Right lung (tissue), 10 donors: ENCODE results near the gene RBL1. TPM values are rescaled to one million over a fixed set of nuclear protein-coding genes. Genes with fewer than 3 reads are reported as not detected.
A peak's percentile ranks its signal among the peaks of the same experiment; 100 is the strongest.
"Not testable (repeated sequence)": the region's sequence is repeated elsewhere in the genome, so short reads cannot be mapped to it uniquely, and the experiment has no call there.

Experiments
- DNase-seq, 2 donors: peaks; one replicate each; pipeline ENCODE4 v3.0.0-alpha.2; 2013
- long read RNA-seq, 8 donors: transcript quantifications; one replicate each; lab custom pipeline, GENCODE V29; 2026
- polyA plus RNA-seq, 5 donors: library from polyadenylated mRNA; unstranded; fragments of 120-200 nt; gene quantifications; one replicate each; pipeline versions ENCODE4 v1.2.1 to v1.2.3, GENCODE V29; 2013; ENCODE audit warnings: inconsistent platforms in 1 of 5, low replicate concordance in 1 of 5; ENCODE audit not compliant: insufficient read length in 5 of 5, insufficient read depth in 1 of 5

Gene RBL1, protein sequence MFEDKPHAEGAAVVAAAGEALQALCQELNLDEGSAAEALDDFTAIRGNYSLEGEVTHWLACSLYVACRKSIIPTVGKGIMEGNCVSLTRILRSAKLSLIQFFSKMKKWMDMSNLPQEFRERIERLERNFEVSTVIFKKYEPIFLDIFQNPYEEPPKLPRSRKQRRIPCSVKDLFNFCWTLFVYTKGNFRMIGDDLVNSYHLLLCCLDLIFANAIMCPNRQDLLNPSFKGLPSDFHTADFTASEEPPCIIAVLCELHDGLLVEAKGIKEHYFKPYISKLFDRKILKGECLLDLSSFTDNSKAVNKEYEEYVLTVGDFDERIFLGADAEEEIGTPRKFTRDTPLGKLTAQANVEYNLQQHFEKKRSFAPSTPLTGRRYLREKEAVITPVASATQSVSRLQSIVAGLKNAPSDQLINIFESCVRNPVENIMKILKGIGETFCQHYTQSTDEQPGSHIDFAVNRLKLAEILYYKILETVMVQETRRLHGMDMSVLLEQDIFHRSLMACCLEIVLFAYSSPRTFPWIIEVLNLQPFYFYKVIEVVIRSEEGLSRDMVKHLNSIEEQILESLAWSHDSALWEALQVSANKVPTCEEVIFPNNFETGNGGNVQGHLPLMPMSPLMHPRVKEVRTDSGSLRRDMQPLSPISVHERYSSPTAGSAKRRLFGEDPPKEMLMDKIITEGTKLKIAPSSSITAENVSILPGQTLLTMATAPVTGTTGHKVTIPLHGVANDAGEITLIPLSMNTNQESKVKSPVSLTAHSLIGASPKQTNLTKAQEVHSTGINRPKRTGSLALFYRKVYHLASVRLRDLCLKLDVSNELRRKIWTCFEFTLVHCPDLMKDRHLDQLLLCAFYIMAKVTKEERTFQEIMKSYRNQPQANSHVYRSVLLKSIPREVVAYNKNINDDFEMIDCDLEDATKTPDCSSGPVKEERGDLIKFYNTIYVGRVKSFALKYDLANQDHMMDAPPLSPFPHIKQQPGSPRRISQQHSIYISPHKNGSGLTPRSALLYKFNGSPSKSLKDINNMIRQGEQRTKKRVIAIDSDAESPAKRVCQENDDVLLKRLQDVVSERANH
- 10 to 100 TPM in 4 of 5 donors, 1 to 10 TPM in 1; 7.6 to 16.5 (median 12.3) TPM for polyA plus RNA-seq
- long read RNA-seq, donor 1, full-length matches to known transcripts, result 3 of 636 reads
- long read RNA-seq, donor 1, partial matches to known transcripts, result 565 of 636 reads
- long read RNA-seq, donor 1, other reads (novel, unspliced or antisense), result 68 of 636 reads
- long read RNA-seq, donor 2, result 0 reads
- long read RNA-seq, donor 3, result 0 reads
- long read RNA-seq, donor 4, result 0 reads
- long read RNA-seq, donor 5, partial matches to known transcripts, result 0 of 1 reads
- long read RNA-seq, donor 5, other reads (novel, unspliced or antisense), result 0 of 1 reads
- long read RNA-seq, donor 6, result 0 reads
- long read RNA-seq, donor 7, result 0 reads
- long read RNA-seq, donor 8, result 0 reads

DNA sequence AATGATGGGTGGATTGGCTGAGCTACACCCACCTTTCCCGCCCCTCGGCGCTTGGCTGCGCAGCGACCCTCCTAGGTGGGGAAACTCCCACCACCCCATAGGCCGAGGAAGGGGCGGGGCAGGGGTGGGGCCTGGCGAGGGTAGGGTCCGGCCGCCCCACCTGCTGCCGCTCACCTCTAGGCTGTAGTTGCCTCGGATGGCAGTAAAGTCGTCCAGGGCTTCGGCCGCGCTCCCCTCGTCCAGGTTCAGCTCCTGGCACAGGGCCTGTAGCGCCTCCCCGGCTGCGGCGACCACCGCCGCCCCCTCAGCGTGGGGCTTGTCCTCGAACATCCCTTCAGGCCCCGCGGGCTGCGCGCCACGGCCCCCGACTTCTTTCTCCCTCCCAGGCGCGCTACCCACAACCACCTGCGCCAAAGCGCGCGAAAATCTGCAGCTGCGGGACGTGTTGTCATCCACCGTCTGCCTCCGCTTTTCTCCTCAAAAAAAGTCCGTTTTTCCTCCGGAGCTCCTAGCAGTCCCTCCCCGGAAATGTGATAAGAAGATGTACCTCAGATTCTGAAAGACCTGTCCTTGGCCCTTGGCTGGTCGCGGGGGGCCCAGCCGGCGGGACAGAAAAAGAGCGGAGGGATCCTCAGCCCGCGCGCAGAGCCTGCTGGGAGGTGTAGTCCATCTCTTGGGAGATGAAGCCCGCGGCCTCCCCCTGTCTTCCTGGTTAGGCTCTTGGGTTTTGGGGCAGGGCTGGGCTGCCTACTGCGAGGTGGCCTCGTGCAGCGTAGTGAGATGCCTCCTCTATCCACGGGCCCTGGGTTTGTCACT is at the start of gene RBL1:
TSS of gene RBL1 (minus strand) at position 399 of the 816 bp plus-strand sequence. CDS start at position 330, 69 bp downstream.
- DNase-seq, result peak; percentile 89 to 90

DNA sequence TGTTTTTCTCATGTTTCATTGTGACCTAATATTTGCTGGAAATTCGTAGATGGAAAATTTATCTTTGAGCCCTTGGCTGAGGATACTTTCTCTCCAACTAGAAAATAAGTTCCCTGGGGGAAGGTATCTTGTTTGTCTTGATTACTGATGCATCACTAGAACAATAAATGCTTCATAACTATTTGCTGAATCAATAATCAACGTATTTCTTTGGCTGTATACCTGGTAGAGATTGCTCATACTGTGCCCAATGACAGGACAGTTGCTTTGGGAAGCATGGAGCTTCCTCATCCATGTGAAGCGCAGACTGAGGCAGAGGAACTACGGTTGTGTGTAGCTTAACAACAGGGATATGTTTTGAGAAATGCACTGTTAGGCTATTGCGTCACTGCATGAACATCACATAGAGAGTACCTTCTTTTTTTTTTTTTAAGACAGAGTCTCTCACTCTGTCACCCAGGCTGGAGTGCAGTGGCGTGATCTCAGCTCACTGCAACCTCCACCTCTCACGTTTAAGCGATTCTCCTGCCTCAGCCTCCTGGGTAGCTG is 49.1 kb upstream of the RBL1 start:
- no peak for DNase-seq

DNA sequence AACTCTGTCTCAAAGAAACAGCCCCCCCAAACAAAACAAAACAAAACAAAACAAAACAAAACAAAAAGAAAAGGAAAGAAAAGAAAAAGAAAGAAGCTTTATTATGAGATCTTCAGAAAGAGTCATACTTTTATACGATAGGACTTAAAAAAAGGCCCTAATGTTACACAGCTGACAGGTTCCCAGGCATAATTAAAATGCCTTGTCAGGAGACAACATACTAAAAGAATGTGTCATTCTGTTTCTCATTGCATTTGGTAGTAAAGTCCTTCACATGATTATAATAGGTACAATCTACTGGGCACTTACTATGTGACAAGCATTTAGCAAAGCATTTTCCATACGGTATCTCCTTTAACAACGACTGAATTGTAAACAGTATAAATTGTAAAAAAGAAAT is 46.9 kb upstream of the RBL1 start:
- DNase-seq, result no peak

DNA sequence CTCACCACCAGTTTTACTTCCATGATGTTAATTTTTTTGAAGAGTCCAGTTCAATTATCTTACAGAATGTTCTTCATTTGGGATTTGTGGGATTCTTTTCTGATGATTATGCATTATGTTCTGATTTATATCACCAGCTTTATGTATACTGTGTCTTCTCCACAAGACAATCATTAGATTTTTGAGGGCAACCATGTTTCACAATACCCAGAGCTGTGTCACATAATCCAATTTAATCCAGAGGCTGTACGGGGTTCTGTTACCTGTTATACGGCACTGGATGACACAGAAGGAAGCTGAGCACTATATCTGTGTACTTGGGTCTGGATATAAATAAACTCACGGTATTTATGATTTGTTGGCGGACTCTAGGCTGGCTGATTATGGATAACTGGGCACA is 41.8 kb upstream of the RBL1 start:
- DNase-seq, result no peak

DNA sequence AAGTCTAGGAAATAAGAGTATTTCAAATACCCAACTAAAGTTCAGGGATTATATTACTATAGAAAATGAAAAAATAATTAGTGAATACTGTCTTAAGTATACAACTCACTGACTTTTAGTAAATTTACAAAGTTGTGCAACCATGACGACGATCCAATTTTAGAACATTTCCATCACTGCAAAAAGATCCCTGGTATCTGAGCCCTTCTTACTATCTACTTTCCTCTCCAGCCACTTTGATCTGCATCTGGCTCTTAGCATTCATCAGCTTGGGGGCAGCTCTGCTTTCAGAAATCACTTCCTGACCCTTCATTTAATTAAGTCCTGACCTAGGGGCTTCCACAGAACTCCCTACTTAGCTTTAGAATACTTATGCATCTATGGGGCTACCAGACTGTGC is 38.2 kb upstream of the RBL1 start:
- no peak for DNase-seq

DNA sequence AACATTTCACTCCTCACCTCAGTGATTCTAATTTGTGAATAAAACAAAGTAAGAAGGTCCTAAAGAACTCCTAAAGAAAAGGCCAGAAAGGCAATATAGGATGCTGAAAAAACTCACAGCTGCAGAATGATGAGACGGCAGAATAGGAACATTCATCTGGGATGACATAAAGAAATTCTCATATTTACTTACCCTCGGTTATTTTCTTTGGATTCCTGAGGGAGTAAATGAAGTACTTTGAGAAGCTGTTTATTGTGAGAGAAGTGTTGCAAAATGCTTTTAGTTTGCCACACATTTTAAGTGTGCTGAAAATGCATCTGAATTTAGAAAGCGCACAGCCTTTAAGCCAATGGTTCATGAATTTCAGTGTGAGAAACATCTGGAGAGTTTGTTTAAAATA is 35.7 kb upstream of the RBL1 start:
- DNase-seq, result no peak

DNA sequence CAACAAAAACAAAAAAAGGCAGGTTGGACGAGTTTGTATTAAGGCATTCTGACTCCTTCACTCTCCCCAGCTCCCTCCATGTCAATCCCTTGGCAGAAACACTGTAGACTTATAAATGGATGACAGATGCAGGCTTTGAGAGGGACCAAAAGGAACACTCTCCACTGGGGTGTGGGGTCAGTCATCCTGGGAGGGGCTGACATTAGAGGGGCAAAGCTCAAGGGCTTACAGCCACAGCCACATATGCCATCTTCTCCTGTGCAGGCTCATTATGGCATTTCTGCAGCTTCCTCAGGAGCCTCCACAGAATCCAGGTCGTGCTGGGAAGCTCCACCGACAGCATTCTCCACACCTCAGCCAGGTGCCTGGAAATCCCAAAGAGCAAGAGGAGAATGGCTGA is 33.0 kb upstream of the RBL1 start:
- no peak for DNase-seq

DNA sequence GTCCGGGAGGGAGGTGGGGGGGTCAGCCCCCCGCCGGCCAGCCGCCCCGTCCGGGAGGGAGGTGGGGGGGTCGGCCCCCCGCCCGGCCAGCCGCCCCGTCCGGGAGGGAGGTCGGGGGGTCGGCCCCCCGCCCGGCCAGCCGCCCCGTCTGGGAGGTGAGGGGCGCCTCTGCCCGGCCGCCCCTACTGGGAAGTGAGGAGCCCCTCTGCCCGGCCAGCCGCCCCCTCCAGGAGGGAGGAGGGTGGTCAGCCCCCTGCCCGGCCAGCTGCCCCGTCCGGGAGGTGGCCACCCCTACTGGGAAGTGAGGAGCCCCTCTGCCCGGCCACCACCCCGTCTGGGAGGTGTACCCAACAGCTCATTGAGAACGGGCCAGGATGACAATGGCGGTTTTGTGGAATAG is 30.5 kb upstream of the RBL1 start:
- not testable (repeated sequence) for DNase-seq

DNA sequence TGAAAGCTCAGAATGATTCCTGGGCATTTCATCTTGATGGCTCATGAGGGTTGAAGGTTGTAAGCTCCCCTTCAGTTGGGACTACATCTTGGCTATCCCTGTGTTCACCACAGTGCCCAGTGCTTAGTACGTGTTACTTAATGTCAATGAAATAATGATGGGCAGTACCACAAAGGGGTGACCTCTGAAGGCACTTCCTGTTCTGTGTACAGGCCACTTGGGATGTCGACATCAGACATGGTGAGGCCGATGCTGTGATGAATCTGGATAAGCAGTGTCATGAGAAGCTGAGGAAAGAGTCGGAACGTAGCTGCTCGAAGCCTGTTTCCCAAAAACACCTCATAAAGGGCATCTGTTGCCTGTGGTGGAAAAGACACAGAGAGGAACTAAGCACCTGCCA is 27.6 kb upstream of the RBL1 start:
- no peak for DNase-seq

DNA sequence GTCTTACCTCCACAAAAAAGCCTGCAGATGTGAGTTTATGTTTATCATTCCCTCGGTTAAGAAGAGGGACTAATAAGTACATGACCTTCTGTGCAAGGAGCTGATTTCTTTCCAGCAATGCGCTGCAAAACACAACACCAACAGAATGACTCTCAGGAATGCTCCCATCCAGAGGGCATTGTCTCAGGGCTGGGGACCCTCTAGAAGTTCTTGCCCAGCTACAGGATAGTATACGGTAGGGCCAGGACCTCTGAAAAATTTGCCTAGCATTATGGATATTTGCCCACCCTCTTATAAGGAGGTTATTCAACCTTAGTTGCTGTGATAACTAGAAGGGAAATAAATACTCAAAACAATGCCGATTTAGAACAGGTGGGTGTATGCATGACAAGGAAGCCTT is 24.7 kb upstream of the RBL1 start:
- no peak for DNase-seq

DNA sequence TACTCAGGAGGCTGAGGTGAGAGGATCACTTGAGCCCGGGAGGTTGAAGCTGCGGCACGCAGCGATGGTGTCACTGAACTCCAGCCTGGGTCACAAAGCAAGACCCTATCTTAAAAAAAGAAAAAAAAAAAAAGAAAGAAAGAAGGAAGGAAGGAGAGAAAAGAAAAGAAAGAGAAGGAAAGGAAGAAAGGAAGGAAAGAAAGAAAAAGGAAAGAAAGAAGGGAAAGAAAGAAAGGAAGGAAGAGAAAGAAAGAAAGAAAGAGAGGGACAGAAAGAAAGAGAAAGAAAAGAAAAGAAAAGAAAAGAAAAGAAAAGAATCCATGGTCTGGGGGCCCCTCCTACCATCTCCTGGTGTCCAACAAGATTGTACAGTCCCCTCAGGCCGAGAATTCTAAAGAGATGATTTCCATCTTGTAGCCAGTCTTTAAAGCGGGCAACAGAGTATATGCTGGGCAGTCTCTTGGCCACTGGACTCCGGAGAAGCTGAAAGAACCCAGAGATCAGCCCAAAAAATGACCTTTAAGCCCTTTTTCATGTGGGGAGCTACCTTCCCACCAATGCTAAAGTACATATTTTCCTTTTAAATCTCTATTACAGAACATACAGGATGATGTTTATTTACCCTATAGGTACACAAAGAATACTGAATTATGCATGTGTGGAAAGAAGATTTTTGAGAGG is 23.7 kb upstream of the RBL1 start:
- no peak for DNase-seq

DNA sequence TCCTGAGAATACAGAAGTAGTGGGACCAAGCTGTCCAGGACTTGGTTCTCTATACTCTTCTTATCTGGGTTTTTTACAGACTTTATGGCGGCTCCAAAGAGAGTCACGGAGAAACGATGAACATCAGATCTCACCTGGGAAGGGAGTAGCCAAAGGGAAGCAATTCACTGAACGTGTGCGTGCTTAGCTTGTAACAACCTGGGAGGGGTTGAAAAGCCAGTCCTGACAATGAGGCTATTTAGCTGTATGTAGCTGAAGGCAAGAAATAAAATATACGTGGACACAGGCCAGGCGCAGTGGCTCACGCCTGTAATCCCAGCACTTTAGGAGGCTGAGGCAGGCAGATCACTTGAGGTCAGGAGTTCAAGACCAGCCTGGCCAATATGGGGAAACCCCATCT is 18.2 kb upstream of the RBL1 start:
- DNase-seq, result no peak

DNA sequence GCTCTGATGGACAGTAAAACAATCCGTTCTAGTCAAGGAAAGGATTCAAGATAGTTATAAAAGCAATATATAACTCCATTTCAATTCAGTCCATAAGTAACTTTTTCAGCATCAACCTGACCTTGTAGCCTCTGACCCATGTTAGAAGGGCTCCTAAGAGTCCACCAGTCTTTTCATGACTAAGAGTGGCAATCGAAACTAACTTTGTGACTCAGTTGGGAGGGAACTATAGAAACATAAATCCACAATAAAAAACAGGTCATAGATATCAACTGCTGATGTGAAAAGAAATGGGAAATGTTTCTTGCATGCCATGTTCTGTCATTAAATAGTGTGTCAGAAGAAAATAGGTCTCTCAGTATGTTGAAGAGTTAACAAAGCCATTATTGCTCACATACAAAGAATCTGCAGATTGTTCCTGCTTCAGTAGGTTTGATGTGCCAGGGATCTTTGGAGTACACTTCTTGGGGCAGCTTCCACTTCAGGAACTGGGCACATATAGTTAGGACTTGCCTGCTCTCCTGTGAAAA is 16.2 kb upstream of the RBL1 start:
- no peak for DNase-seq

DNA sequence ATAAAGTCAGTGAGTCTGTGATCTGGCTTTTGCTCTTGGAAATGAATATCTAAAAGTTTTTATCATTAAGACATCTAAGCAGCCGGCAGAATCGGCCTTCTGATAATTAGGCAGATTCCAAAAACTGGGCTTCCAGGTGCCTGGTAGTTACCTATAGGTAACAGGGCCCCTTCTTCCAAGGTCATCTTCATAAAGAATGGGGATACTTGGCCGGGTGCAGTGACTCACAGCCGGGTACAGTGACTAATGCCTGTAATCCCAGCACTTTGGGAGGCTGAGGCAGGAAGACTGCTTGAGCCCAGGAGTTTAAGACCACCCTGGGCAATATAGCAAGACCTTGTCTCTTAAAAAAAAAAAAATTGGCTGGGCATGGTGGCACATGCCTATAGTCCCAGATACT is 12.9 kb upstream of the RBL1 start:
- no peak for DNase-seq

DNA sequence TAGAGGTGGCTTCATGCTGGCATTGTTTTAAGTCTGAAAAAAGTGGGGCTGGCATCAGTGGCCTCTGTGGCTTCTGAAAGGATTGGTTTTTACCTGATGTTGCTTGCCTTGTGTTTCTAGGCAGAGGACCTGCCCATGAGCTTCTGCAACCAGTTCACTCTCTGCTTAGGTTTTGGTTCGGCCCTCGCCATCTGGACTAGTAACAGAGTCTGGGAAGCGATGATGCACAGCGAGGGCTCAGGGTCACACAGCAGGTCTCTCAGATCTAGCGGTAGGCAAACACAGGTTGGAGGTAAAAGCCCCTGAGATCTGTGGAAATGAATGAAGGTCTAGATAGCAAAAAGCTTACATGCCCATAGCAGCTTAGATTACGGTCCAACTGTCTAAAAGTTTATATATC is 6.8 kb upstream of the RBL1 start:
- DNase-seq, result no peak

DNA sequence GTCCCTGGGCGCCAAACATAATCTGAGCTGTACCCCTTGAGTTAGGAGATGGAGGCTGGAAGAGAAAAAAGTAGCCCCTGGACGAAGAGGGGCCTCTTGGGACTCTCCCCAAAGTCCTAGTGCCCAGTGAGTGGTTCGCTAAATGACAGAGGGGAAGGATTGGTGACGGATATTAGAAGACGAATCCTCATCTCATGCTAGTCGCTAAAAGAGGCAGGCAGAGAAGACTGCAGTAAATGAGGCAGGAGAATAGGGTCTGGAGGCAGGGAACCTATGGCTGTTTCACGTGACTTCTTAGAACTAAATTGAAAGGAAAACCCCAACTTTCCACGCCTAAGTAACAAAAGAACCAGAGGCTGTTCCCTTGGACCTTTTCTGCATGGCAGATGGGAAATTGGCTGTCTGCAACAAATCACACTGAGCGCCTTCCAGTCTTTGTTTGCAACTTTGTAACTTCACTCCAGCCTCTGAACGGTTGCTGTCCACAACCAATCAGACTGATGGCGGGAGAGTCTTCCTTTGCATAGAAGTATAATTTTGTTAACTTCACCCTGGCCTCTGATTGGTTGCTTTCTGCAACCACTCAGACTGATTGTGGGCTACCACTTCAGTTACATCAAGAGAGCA is 731 bp upstream of the RBL1 start:
- no peak for DNase-seq

DNA sequence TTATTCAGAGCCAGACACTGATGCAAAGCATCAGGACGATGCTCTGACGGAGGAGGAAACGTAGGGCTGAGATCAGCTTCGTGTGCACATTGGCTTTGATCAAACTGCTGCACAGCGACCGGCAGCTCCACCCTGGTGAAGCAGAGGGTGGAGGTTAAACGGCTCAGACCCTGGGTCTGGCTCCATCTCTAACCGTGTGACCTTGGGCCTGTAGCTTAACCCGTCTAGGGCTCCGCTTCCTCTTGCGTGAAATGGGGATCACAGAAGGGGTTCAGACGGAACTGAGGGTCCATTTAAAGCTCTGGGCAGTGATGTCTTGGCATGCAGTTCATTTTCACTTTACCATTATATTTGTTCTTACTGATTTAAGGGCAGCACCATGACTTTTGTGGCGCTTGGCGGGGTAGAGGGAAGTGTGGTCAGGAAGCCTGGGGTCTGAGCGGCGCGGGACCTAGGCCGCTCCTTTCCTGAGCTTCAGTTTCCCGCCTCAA is 644 bp downstream of the RBL1 start:
- peak in 1 of 2 donors; percentile 1 for DNase-seq

DNA sequence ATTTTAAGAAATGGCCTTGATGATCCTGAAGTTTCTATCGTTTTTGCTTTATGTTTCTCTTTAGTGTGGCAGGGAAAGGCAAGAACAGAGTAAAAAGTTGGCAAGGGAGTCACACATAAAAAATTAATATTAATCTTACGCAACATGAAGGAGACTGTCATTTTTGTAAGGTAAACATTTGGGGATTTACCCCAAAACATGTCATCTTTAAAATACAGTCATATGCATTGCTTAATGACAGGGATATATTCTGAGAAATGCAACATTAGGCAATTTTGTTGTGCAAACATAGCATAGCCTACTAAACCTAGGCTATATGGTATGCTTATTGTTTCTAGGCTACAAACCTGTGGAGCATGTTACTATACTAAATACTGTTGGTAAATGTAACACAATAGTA is 5.4 kb downstream of the RBL1 start:
- DNase-seq, result no peak

DNA sequence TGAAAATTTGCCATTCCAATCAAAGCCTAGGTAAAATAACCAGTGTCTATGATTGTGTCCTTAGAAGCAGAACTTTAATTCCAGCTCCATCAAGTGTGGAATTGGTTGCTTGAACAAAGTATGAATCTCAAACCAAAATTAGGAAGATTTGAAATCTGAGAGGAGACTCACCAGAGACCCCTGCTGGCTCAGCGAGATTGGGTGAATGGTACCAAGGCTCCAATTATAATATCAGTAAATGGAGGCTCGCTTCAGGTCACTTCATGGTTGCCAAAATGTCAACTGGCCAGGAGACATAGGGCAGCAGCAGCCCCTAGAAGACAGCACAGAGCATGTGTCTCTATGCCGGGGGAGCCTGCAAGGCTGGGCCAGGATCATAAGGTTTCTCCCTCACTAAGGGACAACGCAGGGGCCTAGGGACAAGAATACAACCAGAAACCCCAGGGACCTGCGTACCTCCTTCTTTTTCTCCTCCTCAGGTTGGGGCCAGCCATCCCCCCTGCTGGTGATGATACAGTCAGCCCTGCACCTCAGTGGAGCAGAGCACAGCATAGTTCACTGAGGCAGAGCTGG is 14.0 kb downstream of the RBL1 start:
- no peak for DNase-seq
